ENCODE results near the gene TFF2.

The TFF2 gene

DNA sequence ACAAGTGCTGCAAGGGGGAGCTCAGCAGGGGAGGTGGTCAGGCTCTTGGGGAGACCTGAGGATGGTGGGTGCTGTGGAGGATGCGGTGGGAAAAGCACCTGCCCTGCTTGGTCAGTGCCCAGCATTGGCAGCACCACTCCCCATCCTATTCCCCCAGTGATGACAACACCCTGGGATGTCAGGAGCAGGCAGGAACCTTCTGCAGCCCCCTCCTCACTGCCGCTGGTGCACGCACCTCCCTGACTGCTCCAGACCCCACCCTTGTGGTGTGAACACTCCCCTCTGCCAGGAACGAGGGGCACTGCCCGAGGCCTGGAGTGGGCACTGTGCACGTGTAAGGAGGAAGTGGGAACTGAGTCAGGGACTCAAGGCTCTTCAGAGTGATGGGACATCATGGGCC is 32.5 kb upstream of the TFF2 start:
- DNase-seq: no peak

DNA sequence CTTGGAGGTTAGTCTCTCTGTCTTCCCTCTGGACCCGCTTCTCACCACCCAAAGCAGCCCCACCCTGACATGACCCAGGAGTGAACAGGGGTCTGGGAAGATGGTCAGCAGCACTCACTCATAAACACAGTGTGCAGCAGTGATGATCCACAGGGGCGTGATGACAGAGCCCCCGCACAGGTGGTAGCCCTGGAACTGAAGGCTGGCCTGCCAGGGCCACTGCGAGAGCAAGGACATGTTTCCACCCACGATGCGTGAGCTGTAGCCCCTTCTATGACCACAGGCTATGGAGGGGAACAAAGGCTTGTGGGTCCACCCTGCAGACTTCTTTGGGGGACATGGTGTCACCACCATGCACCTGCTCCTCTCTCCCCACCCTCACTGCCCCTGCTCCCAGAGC is 32.1 kb upstream of the TFF2 start:
- DNase-seq: no peak

DNA sequence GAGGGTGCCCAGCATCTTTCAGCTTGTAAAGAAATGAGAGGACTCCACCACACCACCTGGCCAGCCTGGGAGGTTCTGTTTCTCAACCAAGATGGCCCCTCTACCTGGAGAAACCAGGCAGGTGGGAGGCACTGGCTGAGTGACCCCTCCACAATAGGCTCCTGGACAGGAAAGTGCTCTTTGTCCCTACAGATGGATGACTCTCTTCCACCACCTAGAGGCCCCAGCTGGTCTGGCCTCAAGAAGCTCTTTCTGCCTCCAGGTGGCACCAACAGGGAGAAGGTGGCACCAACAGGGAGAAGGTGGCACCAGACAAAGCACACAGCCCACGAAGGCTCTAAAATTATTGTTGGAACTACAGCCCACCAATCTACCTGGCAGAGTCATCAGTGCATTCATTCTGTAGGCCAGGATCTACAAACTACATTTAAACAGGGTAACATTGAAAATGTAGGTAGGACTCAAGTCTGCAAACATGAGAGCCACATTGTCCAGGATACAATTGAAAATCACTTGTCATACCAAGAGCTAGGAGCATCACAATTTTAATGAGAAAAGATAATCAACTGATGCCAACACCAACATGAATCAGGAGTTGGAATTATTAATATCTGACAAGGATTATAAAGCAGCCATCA is 30.7 kb upstream of the TFF2 start:
- peak; percentile 57 for DNase-seq

DNA sequence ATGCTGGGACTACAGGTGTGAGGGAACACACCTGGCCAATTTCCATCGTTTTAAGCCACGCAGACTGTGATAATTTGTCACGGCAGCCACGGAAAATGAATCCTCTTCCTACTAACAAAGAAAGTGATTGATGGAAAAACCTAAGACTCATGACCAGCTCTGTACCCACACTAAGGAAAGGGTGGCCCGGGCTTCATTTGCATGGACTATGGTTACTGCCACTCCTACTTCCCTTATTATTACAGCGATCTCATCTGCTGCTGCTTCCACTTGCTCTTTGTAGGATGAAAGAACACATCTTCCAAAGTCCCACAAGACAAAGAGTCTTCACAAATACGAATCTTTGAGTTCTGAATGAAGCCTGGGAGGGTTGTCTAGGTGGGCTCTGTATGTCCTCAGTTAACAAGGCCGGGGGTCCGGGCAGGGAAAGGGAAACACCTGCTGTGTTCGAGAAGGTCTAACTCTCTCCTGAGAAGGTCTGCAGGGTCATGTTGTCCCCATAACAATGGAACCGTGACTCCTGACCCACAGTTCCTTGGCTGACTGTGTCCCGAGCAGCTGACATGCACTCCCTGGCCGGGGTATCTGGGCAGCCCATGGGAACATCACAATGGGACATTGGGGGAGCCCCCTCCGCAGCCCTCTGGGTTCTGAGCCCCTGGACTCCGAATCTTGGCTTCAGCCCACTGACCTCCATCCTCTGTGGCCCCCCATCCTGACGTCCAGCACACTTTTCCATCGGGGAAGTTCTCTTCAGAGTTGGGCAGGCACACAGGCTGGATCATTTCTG is 28.8 kb upstream of the TFF2 start:
- DNase-seq: no peak

DNA sequence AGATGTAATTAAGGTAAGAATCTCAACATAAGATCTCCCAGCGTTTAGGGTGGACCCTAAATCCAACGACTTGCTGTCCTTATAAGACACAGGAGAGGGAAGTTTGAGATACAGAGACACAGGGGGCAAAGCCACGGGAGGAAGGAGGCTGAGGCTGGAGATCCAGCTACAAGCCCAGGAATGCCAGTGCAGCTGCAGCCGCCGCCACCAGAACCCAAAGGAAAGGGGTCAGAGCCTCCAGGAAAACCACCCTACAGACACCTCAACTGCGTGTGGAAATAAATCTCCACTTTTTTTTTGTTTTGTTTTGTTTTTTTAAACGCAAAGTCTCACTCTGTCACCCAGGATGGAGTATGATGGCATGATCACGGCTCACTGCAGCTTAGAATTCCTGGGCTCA is 27.6 kb upstream of the TFF2 start:
- no peak for DNase-seq

DNA sequence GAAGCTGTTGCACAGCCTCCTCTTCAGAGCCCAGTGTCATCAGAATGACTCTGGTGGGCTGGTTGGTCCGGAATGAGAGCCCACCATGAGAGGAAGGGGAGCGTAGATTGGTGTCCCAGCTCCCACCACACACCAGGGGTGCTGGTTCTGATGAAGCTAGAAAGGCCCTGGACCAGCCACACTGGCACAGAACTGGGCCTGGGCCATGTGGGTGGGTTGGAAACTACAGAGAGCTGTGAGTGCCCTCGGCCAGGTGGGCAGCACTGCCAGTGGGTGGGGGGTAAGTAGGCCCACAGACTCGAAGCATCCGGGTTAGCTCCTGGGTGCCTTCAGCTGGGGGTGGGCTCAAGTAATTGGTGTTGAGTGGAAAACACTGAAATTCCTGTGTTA is 27.2 kb upstream of the TFF2 start:
- no peak for DNase-seq

DNA sequence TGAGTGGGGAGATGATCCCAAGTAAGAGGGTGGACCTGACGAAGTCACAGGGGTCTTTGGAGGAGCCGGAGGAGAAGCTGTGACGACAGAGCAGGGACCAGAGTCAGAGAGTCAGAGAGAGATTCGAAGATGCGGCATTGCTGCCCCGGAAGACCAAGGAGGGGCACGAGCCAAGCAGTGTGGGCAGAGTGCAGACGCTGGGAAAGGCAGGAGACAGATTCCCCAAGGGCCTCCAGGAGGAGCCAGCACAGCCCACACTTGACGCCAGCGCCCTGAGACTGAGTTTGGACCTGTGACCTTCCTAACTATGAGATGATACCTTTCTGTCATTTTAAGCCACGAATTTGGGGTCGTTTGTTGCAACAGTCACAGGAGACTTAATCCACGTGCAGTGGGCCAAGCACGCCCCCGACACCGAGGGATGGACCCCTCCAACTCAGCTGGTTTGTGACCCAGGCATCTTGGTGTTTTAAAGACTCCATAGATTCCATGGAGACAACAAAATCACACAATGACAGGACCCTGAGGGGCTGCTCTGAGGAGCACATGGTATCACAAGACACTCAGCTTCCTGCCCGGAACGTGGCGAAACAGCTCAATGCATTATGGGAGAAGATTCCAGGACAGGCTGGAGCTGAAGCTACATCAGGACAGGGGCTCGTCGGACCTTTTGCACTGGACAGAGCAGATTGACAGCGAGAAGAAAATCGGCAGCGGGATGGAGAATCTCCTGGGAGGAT is 26.6 kb upstream of the TFF2 start:
- DNase-seq: no peak

DNA sequence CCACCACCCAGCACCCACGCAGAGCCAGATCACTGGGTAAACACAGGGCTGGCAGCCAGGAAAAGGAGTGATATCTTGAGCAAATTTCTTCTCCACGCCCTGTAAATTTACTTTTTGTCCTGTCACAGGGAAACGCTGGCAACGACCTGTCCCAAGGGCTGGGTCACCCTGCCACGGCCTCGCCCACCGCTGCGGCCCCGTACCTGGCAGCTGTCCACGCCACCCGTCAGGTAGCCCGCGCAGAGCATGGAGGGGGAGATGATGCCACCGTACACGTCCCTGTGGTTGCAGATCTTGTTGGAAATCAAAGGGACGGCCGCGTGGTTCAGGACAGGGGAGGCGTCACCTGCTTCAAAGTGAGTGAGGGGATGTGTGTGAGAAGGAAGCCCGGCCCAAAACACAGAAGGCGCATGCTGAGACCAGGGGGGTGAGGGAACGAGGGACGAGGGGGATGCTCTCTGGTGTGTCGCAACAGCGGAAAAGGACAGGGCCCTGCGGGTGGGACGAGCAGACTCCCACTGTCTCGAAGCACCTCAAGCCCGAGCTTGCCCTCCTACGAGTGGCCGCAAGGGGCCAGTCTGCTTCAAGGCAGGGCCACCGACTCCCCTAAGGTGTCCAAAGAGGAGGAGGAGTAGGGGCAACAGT is 25.7 kb upstream of the TFF2 start:
- DNase-seq: no peak

DNA sequence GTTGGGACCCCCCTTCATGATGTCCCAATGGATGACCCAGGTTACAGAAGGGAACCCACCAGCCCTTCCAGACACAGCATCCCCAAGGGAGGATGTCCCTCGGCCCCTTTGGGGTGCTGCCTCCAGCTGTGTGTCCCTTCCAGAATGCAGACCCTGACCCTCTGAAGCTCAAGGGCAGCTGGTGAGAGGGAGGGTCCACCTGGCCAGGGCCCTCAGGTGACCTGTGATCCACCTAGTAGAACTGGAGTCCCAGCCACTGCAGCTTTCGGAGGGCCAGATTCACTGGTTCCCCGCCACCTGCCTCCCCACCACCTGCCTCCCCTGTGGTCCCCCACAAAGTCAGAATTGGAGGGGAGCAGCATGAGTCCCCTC is 25.2 kb upstream of the TFF2 start:
- DNase-seq: no peak

DNA sequence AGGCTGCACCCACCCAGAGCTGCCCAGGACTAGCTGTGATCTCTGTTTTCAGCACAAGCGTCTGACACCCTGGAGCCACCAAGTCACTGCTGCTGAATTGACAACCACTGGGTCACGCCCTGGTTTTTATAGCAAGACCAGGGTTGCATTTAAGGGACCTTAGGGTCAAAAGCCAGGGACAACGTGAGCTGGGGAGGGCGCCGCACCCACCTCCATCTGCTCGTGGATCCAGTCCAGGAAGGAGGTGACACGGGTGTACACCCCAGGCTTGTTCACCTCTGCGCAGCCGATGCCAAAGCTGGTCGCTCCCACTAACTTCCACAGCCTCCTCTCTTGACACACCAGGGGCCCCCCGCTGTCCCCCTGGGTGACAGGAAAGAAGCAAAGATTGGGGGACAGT is 24.7 kb upstream of the TFF2 start:
- DNase-seq: no peak

DNA sequence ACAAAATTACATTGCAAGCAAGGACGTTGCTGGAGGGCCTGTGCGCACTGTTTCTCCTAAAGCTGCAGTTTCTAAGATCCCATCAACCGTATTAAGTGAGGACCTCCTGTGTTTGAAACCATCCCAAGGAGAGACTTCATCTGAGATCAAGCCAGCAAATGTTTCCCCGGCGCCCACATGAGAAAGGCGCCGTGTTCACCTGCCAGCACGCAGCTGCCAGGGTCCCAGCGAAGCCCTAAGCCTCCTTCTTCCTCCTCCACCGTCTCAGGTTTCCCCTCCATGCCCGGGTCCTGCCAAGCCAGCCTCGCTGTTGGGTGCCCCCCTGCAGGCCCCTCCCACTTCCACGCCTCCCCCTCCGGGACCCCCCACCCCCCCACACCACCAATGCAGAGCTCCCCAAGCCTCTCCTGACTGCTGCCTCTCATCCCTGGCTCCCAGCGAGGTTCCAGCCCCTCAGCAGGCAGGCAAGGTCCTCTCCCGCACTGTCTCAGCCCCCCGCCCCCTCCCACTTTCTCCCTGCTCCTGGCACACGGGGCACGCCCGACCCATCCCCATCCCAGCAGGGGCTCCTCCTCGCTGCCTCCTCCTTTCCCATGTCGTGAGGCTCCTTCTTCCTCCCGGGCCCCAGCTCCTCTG is 24.2 kb upstream of the TFF2 start:
- peak; percentile 64 for DNase-seq

DNA sequence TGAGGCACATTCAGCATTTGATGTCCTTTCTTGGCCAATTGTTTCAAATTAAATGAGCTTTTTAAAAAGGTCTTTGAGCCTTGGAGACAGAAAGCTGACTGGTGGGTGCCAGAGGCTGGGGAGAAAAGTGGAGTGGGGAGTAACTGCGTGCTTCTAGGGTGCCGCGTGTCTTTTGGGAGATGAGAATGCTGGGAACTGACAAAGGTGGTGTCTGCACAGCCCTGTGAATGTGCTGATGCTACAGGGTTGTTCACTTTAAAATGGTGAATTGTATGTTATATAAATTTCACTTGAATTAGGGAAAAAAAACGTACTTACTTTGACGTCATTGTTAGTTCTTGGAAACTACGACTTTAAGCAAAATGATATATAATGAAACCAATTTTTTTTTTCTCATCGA is 23.7 kb upstream of the TFF2 start:
- DNase-seq: no peak

DNA sequence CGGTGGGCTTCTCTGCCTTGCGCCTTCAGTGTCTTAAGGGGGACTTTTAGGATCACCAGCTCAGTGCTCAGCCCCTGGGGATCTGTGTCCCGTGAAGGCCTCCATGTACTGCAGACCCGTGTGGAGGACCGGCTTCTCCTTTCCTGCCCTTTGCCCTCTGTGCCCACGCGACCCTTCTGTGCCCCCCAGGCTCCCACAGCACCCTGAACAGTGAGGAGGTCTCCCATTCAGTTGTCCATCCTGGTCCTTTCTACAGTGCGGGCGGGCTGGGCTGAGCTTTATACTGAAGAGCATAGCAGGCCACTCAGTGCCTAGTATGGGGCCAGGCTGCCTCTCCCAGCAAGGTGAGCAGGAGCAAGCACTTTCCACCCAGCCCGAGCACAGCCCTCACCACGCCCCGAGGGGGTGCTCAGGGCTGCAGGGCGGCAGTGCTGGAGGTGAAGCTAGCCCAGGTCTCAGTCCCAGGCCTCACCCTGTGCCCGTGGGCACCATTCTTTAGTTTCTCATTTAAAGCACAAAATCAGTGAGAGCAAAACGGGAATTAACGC is 23.2 kb upstream of the TFF2 start:
- DNase-seq: no peak

DNA sequence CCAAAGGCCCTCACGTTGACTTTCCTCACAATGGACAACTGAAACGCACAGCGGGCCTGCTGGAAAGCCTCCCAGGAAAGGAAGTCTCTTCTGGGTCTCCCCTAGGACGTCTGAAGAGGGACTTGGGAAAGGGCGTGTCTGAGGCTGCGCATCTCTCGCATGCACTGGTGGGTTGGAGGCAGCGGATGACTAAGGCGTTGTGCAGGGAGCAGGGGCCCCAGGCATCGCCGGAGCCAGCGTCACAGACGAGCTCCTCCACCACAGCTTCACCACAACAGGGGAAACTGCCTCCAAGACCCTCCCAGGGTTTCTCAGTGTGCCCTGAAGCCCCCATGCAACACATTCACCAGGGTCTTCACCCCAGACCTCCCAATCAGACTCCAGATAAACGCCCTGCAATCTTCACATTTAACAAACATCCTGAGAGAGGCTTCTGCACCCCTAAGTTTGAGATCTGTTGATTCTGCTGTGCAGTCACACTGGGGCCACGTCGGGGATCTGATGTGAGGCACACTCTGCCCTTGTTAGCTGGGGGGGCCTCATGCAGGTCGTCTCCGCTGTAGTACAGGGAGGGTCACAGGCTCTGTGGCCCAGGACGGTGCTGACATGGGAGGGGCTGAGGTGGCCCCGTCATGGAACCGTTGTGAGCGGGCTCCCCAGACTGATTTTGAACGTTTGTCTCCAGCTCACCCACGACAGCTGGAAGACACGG is 22.6 kb upstream of the TFF2 start:
- DNase-seq: no peak

DNA sequence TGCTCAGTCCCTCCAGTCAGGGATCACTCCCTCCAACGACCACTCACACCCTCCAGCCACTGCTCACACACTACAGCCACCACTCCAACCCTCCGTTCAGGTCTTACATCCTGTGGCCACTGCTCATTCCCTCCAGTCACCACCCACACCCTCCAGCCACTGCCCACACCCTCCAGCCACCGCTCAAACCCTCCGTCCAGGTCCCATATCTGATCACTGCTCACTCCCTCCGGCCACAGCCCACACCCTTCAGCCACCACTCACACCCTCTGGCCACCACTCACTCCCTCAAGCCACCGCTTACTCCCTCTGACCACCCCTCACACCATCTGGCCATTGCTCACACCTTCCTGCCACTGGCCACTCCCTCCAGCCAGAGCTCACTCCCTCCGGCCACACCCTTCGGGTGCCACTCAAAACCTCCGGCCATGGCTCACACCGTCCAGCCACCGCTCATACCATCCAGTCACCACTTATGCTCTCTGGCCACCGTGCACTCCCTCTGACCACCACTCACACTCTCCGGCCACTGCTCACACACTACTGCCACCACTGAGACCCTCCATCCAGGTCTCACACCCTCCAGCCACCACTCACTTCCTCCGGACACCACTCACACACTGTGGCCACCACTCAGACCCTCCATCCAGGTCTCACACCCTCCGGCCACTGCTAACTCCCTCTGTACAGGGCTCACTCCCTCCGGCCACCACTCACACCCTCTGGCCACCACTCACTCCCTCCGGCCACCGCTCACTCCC is 20.3 kb upstream of the TFF2 start:
- no peak for DNase-seq

DNA sequence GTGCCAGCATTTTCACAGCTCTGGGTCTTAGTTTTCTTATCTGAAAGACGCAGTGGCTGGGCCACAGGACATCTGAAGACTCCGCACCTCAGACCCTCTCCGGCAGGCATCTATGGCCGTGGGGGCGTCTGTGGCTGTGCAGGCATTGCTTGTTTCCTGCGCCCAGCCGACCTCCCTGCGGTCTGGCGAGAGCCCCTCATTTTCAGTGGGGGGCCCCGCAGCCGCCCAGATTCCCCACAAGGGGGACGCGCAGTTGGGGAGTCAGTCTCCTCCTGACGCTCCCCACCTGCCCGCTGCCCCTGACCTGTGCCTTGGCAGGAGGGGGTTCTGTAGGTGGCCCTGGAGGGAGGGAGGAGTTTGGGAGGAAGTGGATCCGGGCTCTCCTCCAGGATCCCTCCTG is 19.0 kb upstream of the TFF2 start:
- DNase-seq: no peak

DNA sequence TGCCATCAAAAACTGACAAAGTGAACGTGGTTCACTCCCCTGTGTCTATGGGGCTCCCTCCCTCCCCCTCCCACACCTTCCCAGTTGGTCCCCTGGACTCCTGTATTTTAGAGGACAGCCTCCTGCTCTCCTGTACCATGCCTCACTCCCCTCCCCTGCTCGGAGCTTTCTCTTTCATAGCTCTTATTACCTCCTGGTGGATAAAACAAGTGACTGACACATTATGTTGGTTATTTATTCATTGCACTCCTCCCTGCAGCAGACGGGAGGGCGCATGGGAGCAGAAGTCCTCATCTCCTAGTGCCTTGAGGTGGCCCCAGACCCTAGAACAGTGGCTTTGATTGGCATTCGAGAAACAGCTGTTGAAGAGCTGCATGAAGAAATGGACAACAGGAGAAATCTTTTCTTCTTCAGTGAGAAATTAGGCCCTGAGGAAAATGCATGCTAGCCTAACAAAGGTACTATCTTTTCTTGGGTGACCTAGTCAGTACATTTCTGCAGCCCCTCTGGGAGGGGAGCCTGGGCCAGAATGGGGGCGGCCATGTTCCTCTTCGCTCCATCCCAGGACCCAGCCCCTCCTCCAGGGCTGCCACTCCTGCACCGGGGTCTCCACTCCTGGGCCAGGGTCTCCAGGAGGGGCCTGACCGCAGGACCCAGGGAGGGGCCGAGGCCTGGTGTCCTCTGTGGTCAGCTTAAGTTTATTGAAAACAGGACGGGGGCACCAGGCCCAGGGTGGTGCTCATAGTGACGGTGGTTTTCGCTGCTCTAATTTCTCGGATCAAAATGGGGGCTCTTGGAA is 16.8 kb upstream of the TFF2 start:
- DNase-seq: no peak

DNA sequence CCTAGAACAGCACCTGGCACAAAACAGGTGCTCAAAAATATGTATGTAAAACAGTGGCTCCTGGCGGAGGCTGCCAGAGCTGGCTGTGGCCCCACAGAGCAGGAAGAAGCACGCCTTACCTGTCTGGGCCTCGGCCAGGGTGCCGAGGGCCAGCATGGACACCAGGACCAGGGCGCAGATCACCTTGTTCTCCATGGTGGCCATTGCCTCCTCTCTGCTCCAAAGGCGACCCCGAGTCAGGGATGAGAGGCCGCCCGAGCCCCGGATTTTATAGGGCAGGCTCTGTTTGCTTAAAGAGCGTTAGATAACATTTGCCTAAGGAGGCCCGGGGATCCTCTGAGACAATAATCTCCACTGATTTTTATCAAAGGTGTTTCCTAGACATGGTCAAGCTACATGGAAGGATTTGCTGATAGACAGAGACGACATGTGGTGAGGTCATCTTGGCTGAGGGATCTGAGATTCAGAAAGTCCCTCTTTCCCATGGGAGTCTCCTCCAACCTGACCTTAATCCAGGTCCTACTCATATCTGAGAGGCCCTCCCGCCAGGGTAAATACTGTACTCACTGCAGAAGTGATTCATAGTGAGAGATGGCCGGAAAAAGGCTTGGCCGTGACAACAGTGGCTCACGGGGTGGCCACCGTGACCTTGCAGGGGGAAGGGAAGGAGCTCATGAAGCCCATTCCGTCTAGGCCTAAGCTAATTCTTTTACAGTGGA is 15.7 kb upstream of the TFF2 start, which contains the start of gene TFF1:
TFF1 (minus strand) TSS at position 244 of the 719 bp plus-strand sequence; CDS start at position 204, 40 bp downstream.
- no peak for DNase-seq

DNA sequence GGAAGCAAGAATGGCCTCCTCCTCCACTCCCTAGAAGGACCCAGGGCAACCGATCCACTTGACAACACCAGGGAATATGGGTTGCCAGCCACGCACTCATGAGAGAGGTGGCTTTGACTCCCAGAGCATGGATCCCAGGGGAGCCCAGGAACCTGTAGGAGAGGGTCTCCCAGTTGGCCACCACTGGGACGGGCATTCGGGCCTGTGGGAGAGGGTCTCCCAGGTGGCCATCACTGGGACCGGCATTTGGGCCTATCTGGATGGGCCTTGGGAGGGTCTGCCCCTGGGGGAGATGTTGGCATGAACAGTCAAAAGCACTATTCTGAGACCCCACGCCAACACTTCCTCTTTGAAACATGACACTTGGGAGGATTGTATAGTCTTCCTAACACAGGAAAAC is 15.0 kb upstream of the TFF2 start:
- no peak for DNase-seq
